Lower leg skin (tissue), 3 donors: ENCODE results near the gene TMEM138.

Experiments
- CTCF ChIP-seq, 3 donors: fragments of 450-650 bp; IDR thresholded peaks; one replicate each; pipeline ENCODE4 v1.5.1; 2016; ENCODE audit warnings: antibody characterized with exemption in 3 of 3, mild to moderate bottlenecking in 3 of 3, moderate library complexity in 2 of 3
- POLR2A ChIP-seq, 2 donors: fragments of 450-650 bp; IDR thresholded peaks; one replicate each; pipeline ENCODE4 v1.6.1; 2016 to 2017; ENCODE audit warnings: antibody characterized with exemption in 2 of 2, mild to moderate bottlenecking in 1 of 2, moderate library complexity in 1 of 2

- TF ChIP-seq CTCF (IDR thresholded peaks at IDR 0.05), result no peak
- TF ChIP-seq POLR2A (IDR thresholded peaks at IDR 0.05), result no peak
These were observed 12.9 kb upstream of the TMEM138 start for GRCh38 chr11:61349189-61349751.
